GM20000 (cell line): ENCODE data around the gene NCAPG2.

Experiments
- DNase-seq: peaks from one replicate; pipeline ENCODE4 v3.0.0; 2012; ENCODE audit warnings: low spot score
- TF ChIP-seq, protein P1 (sequence below): IDR thresholded peaks from 2 replicates; pipeline ENCODE4 v1.5.1; 2012; ENCODE audit warnings: mild to moderate bottlenecking, control low read depth; ENCODE audit errors: extremely low read depth, missing control alignments

NCAPG2 gene

DNA sequence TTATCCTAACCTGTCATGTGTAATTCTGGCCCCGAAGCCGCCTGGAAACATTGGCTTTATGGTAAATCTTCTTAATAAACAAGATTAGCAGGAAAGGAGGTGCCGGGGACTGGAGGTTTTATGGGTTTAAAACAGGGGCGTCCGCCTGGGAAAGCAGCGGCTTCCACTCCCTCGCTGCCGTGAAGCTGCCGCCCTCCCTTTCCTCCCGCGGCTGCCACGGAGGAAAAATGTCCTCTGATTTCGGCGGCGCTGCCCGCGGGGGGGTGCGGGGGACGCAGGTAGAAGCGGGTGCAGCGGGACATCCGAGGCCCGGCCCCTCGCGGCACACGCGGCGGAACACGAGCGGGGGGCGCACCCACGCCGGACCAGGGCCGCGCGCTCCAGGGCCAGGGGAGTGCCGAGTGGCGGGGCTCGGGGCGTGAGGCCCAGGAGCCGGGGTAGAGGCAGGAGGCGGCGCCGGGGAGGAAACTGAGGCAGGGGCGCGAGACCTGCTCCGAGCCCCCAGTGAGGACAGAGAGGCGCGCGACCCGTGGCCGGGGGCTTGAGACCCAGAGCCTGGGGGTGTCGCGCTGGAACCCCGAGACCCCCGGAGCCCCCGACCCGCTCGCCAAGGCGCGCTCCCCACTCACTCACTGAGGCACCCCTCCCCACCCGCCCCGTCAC, 118.0 kb downstream of the NCAPG2 start:
- DNase-seq = no peak
- TF ChIP-seq, protein P1, sequence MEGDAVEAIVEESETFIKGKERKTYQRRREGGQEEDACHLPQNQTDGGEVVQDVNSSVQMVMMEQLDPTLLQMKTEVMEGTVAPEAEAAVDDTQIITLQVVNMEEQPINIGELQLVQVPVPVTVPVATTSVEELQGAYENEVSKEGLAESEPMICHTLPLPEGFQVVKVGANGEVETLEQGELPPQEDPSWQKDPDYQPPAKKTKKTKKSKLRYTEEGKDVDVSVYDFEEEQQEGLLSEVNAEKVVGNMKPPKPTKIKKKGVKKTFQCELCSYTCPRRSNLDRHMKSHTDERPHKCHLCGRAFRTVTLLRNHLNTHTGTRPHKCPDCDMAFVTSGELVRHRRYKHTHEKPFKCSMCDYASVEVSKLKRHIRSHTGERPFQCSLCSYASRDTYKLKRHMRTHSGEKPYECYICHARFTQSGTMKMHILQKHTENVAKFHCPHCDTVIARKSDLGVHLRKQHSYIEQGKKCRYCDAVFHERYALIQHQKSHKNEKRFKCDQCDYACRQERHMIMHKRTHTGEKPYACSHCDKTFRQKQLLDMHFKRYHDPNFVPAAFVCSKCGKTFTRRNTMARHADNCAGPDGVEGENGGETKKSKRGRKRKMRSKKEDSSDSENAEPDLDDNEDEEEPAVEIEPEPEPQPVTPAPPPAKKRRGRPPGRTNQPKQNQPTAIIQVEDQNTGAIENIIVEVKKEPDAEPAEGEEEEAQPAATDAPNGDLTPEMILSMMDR = no peak

DNA sequence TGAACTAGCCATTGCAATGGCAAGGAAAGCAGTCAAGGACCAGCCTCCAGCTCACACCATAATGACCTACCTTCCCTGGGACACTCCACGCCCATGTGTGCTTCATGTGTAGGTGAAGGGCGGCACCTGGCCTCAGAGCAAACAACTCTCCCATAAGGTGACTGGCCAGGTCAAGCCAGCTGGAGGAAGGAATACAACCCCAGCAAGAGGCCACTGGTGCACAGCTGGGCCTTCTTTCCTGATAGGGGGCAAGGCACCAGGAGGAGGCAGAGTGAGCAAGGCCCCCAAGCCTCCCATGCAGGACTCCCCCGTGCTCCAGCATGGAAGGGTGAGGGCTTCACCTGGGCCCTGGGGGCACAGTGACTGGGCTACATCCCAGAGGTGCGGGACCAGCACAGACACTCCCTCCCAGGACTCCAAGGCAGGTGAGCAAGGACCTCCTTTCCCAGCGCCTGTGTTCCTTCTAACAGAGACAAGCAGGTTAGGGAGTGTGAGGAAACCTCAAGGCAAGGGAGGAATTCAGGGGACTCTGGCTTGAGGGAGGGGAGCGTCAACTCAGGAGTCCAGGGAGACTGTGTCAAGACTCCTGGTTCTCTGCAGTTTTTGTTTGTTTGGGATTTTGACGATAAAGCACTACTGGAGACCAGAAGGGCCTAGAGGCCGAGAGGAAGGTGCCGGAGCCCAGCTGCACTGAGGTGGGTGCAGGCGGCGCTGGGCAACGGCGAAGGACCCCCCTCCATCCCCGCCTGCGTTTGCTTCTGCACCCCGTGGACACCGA, 118.7 kb downstream of the NCAPG2 start:
- no peak for DNase-seq
- TF ChIP-seq, protein P1 = no peak

DNA sequence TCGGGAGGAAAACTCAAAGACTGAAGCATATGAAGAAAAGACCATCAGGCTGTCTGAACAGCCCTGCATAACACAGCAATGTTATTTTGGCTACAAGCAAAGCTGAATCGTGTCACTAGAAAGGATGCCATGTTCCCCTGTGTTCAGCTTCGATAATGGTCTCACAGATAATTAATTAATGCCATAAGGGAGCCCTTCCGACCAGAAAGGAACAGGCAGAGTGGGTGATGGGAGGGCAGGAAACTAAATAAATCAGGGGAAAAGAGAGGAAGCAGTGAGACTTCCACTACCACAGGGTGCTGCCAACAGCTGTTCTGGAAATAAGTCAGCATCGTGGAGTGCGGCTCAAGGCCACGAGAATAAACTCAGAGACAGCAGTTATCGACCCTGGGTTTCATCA, 120.2 kb downstream of the NCAPG2 start:
- DNase-seq = no peak
- TF ChIP-seq, protein P1 = no peak

DNA sequence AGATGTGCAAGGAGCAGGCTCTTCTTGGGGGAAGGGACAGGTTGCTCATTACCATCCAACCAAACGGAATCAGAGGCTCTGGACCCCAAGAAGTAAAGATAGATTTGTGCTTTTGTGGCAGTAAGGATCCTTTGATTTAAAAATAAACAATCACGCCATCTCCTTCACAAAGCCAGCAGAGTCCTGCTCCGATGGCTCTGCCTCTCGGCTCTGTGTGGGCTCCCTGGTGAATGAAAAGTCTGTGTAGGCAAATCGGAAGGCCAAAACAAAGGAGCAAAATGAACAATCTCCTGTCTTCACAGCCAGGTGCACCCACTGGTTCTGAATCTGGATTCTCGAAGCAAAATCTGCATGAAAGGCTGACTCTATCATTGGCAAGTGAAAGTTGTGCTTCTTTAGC, 120.8 kb downstream of the NCAPG2 start:
- DNase-seq = no peak
- TF ChIP-seq, protein P1 = no peak

DNA sequence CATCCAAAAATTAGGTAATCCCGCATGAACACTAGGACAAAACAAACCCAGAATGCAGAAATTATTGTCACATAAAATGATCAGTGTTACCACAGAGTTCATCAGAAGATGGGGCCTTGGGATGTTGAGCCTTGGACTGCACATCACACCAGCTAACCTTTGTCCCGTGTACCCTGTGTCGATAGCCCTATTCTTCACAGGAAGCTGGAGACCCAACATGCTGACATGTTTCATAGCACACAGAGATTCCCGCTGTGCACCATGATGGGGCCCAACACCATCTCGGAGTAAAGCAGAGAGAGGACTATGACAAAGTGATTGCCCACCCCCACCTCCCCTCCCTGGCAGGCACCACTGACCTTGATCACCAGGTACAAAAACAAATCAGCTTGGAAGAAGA, 121.5 kb downstream of the NCAPG2 start:
- TF ChIP-seq, protein P1 = no peak
- no peak for DNase-seq

DNA sequence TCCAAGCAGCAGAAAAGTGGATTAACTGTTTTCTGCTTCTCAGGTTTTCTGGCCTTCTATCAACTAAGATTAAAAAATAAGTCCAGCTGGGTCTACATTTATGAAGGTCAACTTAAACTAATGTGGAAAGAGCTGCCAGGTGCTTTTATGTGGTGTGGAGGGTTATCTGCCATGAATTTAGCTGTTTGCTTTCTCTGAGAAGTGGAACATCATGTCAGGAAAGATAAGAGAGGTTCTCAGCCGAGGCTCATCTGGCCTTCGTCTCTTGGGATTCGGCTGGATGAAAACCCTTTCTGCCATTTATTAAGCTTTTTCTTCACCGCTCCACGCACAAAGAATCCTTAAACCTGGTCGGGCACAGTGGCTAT, 122.5 kb downstream of the NCAPG2 start:
- no peak for DNase-seq
- TF ChIP-seq, protein P1 = no peak

DNA sequence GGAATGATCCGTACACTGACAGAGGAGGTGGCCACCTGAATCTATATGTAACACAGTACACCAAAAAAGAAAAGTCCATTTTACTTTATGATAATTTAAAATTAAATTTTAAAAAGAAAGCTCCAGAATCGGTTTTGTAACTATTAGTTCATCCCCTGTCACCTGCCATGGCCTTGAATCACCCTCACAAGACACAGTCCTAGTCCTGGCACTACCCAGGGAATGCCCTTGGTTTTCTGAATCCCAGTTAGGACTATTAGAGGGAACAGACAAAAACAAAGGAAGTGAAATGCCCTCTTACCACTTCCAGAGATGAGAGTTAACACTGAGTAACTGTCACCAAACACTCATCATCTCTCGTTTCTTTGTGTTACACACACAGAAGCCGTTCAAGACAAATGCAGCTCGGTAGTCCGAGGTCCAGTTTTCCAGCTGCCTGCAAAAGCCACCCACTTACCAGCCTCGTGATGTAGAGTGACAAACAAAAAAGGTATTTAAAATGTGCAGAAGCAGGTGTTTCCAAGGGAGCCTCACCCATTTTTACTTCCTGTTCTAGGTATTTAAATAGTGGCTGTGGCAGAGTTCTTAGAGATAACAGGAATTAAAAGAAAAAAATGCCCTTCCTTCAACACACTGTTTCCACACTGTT, 123.0 kb downstream of the NCAPG2 start:
- TF ChIP-seq, protein P1 = no peak
- DNase-seq = no peak
